GM12872 (cell line): ENCODE measurements around the gene FEM1B.

Source experiments
- CTCF ChIP-seq: IDR thresholded peaks from 3 replicates; pipeline ENCODE4 v1.5.1; 2011; ENCODE audit warnings: low read depth, mild to moderate bottlenecking, low read length, moderate library complexity; ENCODE audit not compliant: insufficient read depth

The FEM1B gene

GRCh38 chr15:68318008-68318835 is 40.7 kb downstream of the FEM1B start:
- no peak for TF ChIP-seq CTCF

- TF ChIP-seq CTCF = no peak
Observed at GRCh38 chr15:68318931-68319909, 41.7 kb downstream of the FEM1B start.

- TF ChIP-seq CTCF = no peak
Observed at GRCh38 chr15:68319997-68320396, 42.5 kb downstream of the FEM1B start.

- no peak for TF ChIP-seq CTCF
Observed at GRCh38 chr15:68321229-68321628, 43.7 kb downstream of the FEM1B start.

- no peak for TF ChIP-seq CTCF
Observed at GRCh38 chr15:68322796-68323195, 45.3 kb downstream of the FEM1B start.

- TF ChIP-seq CTCF = no peak
Observed at GRCh38 chr15:68325726-68326125, 48.2 kb downstream of the FEM1B start.

- TF ChIP-seq CTCF = no peak
Observed at GRCh38 chr15:68326711-68327354, 49.3 kb downstream of the FEM1B start.
